ENCODE data around the gene L3HYPDH.

- TF ChIP-seq CTCF (IDR thresholded peaks at IDR 0.05; ENCODE audit: borderline replicate concordance, extremely low read depth, low read length, poor library complexity, severe bottlenecking) = no peak
- no peak for TF ChIP-seq EZH2 (IDR thresholded peaks at IDR 0.05; ENCODE audit: borderline replicate concordance, low read depth, low read length, severe bottlenecking)
Observed at GRCh38 chr14:59483363-59483762, 845 bp downstream of the L3HYPDH start.
